IPS-11a (cell line): ENCODE results near the gene KREMEN2.
A peak's percentile ranks its signal among the peaks of the same experiment; 100 is the strongest.

Experiments
- H3K4me3 ChIP-seq: one replicate; pipeline ENCODE4 v1.5.1; 2013; ENCODE audit warnings: low read depth, low read length, control low read depth

Gene KREMEN2

DNA sequence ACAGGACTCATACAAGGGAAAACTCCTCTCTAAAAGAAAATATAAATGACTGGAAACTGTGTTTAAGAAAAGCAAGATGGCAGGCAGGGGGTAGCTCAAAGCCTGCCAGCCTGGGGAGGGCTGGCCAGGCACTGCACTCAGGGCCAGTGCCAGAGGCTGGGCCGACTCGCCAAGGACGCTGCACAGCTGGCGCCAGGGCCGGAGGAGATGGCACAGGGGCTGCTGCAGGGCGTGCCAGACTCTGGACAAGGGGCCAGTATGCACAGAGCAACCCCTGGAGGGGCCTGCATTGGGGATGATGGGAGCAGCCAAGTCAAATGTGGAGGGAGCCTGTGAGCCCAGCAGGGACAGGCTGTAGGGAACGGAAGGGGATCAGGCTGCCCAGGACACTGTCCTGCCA is 12.1 kb downstream of the KREMEN2 start:
- no peak overlapping the region for H3K4me3 ChIP-seq

DNA sequence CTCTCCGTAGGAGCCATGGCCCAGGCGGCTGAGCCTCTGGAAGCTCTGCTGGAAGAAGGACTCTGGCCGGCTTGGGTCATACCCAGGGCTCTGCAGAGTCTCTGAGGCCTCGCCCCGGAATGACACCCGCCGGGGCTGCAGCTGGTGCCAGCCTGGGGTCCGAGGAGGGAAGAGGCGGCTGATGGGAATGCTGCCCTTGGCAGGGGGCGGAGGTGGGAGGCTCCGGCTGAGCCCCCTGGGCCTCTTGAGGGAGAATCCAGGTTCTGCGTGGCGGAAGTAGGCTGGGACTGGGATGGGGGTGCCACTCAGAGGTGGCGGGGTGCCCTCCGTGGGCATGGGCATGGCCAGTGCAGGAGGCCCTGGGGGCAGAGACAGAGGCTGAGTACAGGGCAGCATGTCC is 12.6 kb downstream of the KREMEN2 start:
- H3K4me3 ChIP-seq = no peak overlapping the region

DNA sequence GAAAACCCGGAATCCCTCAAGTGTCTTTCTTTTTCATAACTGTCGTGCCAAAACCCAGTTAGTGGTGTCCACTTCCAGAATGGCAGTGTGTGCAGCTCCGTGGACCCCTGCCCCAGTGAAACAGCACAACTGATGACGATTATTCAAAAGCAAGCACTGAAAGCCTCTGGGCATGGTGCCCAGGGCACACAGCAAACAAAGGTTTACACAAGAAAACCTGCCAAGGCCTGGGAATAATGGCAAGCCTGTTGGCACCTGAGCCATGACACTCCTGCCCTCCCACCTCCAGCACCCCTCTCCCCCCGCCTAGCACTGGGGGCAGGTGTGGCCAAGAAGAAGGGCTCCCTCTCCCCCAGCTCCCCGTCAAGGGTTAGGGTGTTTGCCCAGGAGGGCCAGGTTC is 13.4 kb downstream of the KREMEN2 start:
- no peak overlapping the region for H3K4me3 ChIP-seq

DNA sequence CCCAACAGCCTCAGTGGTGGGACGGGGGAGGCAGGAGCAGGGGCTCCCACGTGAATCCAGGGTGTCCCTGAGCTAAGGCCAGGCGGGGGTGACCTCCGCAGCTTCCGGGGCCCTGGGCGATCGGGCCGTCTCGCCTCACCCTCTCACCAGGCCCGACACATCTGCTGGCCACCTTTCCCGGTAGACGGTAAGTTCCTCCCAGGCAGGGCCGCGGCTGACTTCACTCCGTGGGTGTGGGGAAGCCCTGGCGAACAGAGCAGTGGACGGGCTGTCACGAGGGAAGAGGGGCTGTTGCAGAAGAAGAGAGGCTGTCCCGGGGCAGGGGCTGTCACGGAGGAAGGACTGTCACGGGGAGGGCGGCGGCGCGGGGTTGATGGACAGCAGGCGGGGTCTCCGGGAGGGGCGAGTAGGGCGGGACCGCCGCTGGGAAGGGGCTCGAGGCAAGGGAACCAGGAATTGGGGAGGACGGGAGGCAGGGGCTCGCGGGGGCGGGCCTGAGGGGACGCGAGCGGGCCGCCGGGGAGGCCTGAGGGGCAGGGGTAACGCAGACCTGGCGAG is 15.7 kb downstream of the KREMEN2 start:
- peak overlapping the region; percentile 72 for H3K4me3 ChIP-seq

DNA sequence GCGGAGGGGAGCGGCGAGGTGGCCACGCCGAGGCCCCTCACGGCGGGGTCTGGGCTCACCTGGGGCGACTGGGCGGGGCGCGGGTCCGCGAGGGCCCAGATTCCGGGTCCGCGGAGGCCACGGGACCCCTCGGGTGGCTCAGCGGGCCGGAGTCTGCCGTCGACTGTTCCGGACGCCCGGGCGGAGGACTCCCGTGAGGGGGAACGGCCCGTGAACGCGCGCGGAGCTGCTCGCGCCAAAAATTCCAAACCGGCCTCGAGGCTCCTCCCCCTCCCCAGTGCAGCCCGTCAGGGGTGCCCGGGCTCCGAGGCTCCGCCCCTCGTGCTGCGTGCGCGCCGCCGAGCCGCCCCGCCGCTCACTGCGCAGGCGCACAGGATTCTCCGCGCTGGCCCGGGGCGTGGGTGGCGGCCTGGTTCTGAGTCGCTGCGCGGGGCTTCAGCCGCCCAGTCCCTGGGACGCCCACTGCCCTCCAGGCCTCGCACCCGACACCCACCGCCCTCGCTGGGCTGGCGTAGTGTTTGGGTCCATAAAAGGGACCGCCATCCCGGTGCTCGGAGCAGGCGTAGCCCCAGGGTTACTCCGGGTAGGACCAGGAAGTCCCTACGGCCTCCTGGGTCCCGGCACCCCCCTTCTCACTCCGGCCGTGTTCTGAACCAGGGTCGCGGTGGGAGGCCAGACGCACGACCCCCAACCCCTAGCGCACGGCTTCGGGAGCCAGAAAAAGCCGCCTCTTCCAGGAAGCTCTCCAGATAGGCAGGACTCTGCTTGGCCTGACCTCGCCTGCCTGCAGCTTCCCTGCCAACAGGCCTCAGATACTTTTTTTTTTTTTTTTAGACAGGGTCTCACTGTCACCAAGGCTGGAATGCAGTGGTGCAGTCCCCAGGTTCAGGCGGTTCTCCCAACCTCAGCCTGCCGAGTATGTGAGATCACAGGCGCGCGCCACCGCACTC is 16.4 kb downstream of the KREMEN2 start, which contains the start of gene PKMYT1:
Gene PKMYT1 (minus strand): TSS at position 220 of the 950 bp plus-strand sequence. CDS start 789 bp downstream, outside the sequence.
- peak within 1 kb of the TSS; percentile 72 for H3K4me3 ChIP-seq

DNA sequence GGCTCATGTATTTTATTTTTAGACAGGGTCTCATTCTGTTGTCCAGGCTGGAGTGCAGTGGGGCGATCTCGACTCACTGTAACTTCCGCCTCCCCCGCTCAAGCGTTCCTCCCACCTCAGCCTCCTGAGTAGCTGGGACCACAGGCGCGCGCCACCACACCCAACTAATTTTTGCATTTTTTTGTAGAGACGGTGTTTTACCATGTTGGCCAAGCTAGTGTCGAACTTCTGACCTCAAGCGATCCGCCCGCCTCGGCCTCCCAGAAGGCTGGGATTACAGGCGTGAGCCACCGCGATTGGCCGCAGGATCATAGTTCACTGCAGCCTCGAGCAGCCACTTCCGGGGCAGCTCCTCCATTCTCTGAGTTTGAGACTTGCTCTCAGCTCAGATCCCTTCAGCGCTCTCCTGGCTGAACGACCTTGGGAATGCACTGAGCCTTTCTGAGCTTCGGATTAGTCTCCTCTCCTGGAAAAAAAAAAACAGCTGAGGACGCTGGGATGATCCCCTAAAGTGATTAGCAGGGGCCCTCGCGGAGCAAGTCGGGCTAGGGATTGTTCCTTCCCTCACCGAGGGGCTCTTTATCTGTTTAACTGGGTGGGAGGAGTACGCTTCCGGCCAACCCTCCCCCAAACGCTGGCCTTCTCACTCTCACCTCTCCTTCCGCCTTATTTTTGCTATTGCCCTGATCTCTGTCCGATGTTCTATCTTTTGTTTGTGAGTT is 17.3 kb downstream of the KREMEN2 start:
- H3K4me3 ChIP-seq = peak overlapping the region; percentile 72

DNA sequence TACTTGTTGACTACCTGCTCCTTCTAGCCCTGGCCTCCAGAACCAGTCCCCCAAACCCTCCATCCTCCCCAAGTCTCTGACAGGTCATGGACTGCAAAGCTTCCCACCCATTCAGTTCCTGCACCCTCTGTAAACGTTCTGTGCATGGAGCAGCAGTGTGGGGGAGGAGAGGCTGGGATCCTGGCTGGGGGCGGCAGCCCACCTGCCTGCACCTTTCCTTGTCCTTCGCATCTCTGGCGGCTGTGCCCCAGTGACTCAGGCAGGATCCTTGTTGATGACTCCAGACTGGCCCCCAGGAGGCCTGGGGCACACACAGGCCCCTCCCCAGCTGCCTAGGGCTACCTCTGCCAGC is 17.8 kb downstream of the KREMEN2 start:
- no peak overlapping the region for H3K4me3 ChIP-seq

DNA sequence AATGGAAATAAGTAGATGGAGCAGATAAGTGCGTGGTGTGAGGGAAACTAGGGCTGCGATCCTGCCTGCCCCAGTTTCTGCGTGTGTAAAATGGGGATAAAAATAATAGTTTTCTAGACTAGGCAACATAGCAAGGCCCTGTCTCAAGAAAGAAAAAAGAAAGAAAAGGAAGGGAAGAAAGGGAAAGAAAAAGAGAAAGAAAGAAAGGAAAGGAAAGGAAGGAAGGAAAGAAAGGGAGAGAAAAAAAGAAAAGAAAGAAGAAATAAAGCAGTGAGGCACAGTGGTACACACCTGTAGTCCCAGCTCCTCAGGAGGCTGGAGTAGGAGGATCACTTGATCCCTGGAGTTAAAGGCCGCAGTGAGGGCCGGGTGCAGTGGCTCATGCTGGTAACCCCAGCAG is 18.3 kb downstream of the KREMEN2 start:
- H3K4me3 ChIP-seq = no peak overlapping the region

DNA sequence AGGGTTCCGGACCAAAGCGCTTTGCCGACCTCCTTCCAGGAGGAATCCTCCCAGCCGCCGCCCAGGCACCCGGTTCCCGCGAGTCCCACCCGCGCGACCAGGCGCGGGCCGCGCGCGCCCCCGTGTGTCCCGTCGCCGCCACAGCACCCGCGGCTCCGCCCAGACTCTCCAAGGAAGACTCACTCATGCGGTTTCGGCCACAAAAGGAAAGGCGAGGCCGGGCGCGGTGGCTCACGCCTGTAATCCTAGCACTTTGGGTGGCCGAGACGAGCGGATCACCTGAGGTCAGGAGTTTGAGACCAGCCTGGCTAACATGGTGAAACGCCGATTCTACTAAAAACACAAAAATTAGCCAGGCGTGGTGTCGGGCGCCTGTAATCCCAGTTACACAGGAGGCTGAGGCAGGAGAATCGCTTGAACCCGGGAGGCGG is 19.6 kb downstream of the KREMEN2 start:
- no peak overlapping the region for H3K4me3 ChIP-seq

DNA sequence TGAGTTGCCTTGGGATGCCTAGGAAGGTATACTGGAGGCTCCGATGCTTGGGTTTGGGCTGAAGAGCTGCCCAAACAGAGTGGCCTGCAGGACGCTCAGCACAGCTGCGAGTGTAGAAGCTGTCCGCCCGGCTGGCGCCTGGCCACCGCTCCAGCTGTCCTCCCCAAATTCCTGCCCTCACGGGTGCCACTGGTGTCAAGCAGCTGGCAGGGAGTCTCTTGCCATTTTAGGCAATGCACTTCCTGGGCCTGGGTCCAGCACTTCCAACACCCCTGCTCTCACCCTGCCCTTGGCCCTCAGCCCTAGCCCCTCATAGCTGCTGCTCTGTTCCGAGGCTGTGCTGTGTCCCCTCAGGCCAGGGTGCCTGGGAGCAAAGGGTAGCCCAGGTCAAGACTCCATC is 21.4 kb downstream of the KREMEN2 start:
- no peak overlapping the region for H3K4me3 ChIP-seq

DNA sequence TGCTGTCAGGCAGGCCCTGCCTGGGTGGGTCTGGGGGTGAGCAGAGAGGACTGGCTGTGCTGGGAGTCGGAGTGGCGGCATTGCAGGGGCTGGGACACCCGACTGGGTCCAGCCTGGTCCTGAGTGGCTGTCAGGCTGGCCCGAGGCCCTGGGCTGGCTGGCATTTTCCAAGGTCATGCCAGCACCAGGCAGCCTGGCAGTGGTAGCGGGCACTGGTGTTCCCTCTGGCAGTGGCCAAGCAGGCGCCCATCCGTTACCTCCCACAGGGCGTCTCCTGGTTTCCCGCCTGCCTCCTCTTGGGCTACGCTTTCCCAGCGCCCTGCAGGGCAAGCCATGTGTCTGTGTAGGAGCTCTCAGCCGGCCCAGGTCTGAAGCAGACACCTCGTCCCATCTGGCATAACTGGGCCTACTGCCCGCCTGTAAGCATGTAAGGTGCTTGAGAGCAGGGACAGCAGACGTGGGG is 21.8 kb downstream of the KREMEN2 start:
- H3K4me3 ChIP-seq = no peak overlapping the region

DNA sequence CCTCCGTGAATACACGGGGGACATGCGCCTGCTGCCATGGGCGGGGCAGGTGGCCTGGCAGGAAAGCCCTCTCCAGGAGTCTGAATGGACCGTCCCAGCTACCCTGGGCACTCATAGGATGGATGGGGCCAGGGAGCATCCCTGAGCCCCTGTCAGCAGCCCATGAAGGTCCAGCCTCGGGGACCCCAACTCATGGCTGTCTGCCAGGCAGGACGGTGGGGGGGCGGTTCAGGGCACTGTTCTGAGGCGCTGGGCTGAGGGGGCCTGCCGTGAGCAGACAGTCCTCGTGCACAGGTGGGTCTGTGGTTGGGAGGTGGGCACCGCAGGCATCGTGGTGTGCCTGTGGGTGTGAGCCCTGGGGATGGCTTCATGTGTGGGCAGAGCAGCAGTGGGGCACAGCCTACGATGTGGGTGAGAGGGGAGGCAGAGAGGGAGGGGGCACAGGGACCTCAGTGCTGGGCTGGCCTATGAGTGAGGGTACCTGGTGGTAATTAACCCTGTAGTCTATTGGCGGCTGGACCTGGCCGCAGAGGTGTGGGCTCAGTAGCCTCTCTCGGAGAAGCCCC is 22.6 kb downstream of the KREMEN2 start:
- H3K4me3 ChIP-seq = no peak overlapping the region

DNA sequence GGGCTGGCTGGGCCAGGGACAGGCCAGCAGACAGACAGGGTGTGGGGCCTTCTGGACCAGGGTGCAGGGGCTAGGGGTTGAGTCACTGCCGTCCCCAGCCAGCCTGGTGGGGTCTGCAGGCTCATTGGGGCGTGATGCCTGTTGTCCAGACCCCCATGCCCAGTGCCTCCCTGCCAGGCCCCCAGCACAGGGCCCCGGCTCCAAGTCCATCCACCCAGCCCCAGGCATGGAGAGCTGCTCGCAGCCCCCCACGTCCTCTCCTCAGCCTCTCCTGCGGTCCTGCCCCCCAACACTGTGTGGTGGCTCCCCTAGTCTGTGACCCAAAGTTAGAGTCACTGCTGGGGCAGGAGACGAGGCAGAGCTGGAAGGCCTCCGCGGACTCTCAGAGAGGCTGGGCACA is 23.2 kb downstream of the KREMEN2 start:
- no peak overlapping the region for H3K4me3 ChIP-seq

DNA sequence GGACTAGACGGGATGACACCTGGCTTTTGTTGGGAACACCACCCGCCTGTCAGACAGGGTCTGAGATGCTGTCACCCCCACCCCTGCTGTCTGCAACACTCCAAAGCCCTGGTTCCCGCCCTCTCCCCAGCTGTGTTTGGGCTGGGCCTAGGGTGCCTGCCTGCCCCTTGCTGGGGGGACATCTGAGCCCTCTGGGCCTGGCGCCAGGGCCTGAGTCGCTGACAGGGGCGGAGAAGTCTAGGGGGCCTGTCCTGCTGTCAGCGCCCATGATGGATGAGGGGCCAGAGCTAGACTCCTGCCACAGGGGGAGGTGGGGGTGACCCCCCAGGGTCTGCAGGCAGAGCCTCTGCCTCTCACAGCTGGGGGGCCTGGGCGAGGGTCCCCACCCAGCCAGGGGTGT is 23.8 kb downstream of the KREMEN2 start:
- H3K4me3 ChIP-seq = no peak overlapping the region

DNA sequence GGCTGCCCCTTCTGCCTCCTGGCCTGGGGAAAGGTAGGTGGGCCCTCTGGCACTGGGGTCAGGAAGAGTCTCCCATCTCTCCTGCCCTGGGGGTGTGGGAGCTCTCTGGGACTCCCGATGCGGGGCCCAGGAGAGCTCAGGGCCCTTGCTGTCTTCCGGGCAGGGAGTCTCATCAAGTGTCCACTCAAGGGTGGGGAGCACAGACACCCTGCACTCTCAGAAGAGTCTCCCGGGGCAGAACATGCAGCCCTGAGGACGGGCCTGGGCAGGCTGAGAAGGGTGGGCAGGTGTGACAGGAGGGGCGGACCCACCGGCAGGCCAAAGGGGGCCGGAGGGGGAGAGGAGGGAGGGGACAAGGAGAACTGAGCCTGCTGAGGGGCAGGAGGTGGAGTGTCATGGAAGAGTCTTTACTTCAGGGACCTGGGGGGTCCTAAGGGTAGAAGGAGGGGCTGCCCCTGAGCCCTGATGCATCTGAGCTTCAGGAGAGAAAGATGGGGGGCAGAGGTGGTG is 24.6 kb downstream of the KREMEN2 start:
- H3K4me3 ChIP-seq = no peak overlapping the region

DNA sequence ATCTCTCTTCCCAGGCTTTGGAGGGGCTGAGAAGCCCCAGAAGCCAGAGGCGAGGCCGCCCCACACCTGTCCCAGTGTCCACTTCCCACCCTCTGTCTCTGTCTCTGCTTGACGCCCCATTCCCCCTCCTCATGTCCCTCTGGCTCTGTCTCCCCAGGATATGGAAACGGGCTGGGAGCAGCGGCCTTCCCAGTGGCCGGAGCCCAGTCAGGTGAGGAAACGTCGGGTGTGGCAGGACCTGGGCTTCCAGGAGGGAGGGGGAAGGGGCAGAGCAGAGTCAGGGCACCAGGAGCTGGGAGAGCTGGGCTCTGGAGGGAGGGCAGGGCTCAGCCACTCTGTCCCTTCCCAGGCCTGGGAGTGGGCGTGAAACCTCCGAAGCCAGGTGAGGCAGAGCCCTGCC is 26.8 kb downstream of the KREMEN2 start:
- H3K4me3 ChIP-seq = no peak overlapping the region

DNA sequence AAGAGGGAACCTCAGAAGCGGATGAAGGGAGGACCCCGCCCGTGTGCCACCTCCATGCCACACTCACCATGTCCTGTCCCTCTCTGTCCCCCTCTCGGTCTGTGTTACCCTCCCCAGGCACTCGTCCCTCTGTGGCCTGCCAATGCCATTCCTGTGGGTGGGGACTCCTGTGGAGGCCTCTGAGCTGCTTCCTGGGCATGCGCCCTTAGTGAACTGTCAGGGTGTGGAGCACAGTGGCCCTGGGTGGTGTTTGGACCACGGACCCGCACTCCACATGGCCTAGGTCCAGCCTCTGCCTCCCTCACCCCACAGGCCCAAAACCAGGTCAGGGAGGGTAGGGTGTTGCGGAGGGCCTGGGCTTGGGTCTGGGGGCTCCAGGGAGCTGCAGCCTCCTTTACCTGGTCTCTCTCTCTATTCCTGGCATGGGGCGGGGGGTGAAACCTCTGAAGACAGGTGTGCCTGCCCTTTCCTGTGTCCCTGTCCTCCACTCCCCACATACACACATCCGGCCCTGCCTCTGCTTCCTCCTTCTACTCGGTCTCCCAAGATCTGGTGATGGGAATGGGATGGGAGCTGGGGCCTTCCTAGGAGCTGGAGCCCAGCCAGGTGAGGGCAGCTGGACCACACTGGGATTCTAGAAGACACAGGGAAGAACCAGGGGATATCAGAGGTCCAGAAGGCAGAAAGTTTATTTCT is 27.6 kb downstream of the KREMEN2 start:
- H3K4me3 ChIP-seq = no peak overlapping the region

DNA sequence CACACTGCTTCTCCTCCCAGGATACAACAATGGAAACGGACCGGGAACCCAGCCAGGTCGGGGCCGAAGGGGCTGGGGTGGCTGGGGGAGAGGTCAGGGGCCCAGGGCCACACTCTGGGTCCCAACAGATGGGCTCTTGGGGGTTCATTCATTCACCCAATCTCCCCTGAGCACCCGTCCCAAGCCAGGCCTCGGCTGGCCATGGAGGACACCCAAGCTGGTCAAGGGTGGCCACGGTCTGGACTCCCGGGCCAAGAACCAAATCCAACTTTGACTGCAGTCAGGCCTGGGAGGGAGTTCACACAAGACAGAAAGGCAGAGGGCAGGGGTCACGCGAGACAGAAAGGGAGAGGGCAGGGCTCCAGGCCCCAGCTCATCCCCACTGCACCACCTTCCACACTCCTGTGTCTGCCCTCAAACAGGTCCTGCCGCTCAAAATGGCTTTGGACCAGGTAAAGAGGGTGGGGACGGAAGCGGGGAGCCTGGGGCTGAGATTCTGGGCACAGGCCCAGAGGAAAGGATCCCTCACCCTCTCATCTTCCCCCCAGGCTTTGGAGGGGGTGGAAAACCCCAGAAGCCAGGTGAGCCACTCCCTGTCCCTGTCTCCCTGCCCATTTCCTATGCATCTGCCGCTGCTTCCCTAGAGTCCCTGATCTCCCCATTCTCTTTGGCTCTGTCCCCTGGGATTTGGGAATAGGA is 28.5 kb downstream of the KREMEN2 start:
- H3K4me3 ChIP-seq = no peak overlapping the region

DNA sequence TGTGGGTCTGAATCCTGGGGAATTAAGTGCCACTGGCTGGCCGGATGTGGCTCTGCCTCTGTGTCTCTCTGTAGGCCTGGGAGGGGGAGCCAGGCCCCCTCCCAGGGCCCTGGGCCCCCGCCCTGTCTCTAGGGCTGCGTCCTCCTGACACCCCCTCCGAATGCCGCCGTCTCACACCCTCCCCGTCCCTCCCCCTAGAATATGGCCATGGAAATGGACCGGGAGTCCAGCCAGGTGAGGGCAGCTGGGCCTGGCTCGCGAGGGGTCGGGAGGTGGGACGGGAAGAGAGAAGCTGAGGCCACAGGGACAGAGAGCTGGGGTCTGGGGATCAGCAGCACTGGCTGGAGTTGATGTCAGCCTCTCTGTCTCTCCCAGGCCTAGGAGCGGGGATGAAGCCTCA is 32.2 kb downstream of the KREMEN2 start:
- H3K4me3 ChIP-seq = no peak overlapping the region

DNA sequence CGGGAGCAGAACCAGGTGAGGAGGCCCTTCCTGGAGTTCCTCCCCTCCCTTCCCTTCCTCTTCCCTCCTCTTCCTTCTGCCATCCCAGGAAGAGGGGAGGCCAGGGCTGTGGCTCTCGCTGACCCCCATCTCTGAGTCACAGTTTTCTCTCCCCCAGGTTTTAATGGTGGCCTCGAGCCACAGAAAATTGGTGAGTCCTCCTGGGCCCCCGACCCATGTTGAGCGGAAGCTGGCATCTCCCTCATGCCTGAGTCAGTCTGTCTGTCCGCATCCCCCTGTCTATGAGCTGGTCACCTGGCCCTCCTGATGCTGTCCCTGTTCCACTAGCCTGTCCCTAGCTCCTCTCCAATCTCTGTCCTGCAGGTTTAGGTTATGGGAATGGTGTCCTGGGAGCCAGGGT is 35.9 kb downstream of the KREMEN2 start:
- H3K4me3 ChIP-seq = no peak overlapping the region
